HL-60 (cell line): Measurements from ENCODE around the gene EIF4E2.

ENCODE experiments used
- DNase-seq, 2 experiments: peaks; one replicate each; pipeline ENCODE4 v3.0.0-alpha.2; 2010 to 2020; ENCODE audit warnings: low read depth in 1 of 2, low spot score in 1 of 2
- H3K27ac ChIP-seq: fragments of 250-450 bp; sonication (Bioruptor Pico); replicated peaks from 2 replicates; pipeline ENCODE4 v1.5.1; 2020; ENCODE audit warnings: mild to moderate bottlenecking, moderate library complexity
- H3K27me3 ChIP-seq: fragments of 250-450 bp; sonication (Bioruptor Pico); 2 replicates; pipeline ENCODE4 v1.5.1; 2021; ENCODE audit warnings: mild to moderate bottlenecking, moderate library complexity; ENCODE audit not compliant: insufficient read depth, poor library complexity, severe bottlenecking
- H3K4me3 ChIP-seq: replicated peaks from 2 replicates; pipeline ENCODE4 v1.5.1; 2011; ENCODE audit warnings: mild to moderate bottlenecking, control low read depth, low read length; ENCODE audit not compliant: insufficient read depth
- GABPA ChIP-seq: IDR thresholded peaks from 2 replicates; pipeline ENCODE4 v1.6.1; 2012; ENCODE audit warnings: low read depth
- POLR2AphosphoS5 ChIP-seq: IDR thresholded peaks from 2 replicates; pipeline ENCODE4 v1.6.1; 2012; ENCODE audit warnings: low read depth
- SPI1 ChIP-seq: IDR thresholded peaks from 2 replicates; pipeline ENCODE4 v1.6.1; 2012; ENCODE audit warnings: low read depth, mild to moderate bottlenecking, borderline replicate concordance
- TF ChIP-seq, protein P1 (sequence below): IDR thresholded peaks from one replicate; pipeline ENCODE4 v1.5.1; 2011; ENCODE audit warnings: low read length, control low read depth, inconsistent platforms; ENCODE audit not compliant: insufficient read depth
- TF ChIP-seq, protein P2 (sequence below): IDR thresholded peaks from 2 replicates; pipeline ENCODE4 v1.6.1; 2012; ENCODE audit warnings: low read depth; ENCODE audit not compliant: insufficient replicate concordance

EIF4E2 gene

GRCh38 chr2:232515639-232516038, 34.9 kb upstream of the EIF4E2 start:
- Histone ChIP-seq H3K27ac (no peak overlapping the region), H3K4me3 (no peak overlapping the region), H3K27me3 (peaks cover 4% of the 10 kb centered on the region)
- TF ChIP-seq GABPA (no peak), POLR2AphosphoS5 (no peak), SPI1 (no peak)
- TF ChIP-seq, protein P1, sequence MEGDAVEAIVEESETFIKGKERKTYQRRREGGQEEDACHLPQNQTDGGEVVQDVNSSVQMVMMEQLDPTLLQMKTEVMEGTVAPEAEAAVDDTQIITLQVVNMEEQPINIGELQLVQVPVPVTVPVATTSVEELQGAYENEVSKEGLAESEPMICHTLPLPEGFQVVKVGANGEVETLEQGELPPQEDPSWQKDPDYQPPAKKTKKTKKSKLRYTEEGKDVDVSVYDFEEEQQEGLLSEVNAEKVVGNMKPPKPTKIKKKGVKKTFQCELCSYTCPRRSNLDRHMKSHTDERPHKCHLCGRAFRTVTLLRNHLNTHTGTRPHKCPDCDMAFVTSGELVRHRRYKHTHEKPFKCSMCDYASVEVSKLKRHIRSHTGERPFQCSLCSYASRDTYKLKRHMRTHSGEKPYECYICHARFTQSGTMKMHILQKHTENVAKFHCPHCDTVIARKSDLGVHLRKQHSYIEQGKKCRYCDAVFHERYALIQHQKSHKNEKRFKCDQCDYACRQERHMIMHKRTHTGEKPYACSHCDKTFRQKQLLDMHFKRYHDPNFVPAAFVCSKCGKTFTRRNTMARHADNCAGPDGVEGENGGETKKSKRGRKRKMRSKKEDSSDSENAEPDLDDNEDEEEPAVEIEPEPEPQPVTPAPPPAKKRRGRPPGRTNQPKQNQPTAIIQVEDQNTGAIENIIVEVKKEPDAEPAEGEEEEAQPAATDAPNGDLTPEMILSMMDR, result no peak
- TF ChIP-seq, protein P2, sequence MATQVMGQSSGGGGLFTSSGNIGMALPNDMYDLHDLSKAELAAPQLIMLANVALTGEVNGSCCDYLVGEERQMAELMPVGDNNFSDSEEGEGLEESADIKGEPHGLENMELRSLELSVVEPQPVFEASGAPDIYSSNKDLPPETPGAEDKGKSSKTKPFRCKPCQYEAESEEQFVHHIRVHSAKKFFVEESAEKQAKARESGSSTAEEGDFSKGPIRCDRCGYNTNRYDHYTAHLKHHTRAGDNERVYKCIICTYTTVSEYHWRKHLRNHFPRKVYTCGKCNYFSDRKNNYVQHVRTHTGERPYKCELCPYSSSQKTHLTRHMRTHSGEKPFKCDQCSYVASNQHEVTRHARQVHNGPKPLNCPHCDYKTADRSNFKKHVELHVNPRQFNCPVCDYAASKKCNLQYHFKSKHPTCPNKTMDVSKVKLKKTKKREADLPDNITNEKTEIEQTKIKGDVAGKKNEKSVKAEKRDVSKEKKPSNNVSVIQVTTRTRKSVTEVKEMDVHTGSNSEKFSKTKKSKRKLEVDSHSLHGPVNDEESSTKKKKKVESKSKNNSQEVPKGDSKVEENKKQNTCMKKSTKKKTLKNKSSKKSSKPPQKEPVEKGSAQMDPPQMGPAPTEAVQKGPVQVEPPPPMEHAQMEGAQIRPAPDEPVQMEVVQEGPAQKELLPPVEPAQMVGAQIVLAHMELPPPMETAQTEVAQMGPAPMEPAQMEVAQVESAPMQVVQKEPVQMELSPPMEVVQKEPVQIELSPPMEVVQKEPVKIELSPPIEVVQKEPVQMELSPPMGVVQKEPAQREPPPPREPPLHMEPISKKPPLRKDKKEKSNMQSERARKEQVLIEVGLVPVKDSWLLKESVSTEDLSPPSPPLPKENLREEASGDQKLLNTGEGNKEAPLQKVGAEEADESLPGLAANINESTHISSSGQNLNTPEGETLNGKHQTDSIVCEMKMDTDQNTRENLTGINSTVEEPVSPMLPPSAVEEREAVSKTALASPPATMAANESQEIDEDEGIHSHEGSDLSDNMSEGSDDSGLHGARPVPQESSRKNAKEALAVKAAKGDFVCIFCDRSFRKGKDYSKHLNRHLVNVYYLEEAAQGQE, result no peak
- no peak for DNase-seq

DNA sequence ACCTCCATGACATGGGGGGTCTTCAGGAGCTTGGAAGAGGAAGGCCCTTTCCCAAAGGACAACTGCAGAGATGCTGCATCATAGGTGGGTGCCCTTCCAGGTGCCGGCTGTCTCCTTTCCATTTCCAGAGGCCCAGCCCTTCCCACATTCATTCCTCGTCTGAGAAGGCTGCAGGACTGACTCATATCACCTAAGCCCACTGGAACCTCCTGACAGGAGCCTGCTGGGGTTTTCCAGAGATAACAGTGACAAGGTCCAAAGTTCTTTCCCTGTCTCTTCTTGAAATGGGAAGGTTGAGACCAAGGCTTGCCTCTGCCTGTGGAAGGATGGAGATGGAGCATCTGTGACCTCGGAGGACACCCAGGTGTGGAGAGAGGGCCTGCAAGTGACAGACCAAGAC, 33.9 kb upstream of the EIF4E2 start:
- peaks cover 4% of the 10 kb centered on the region for H3K27me3 ChIP-seq
- no peak overlapping the region for H3K27ac ChIP-seq
- DNase-seq, result no peak
- no peak overlapping the region for H3K4me3 ChIP-seq
- TF ChIP-seq GABPA, result no peak
- TF ChIP-seq, protein P1, result no peak
- TF ChIP-seq SPI1, result no peak
- TF ChIP-seq, protein P2, result no peak
- no peak for TF ChIP-seq POLR2AphosphoS5

- peaks cover 16% of the 10 kb centered on the region for H3K27me3 ChIP-seq
- DNase-seq, result no peak
- no peak overlapping the region for H3K27ac ChIP-seq
- TF ChIP-seq, protein P2, result no peak
- TF ChIP-seq, protein P1, result no peak
- TF ChIP-seq POLR2AphosphoS5 (no peak), GABPA (no peak), SPI1 (no peak)
- H3K4me3 ChIP-seq, result no peak overlapping the region
Measured at GRCh38 chr2:232518844-232519243, 31.6 kb upstream of the EIF4E2 start.
